Tibial nerve (tissue), 3 donors: ENCODE data around the gene FMO5.

Experiments
- POLR2A ChIP-seq, 2 donors: fragments of 450-650 bp; IDR thresholded peaks; one replicate each; pipeline ENCODE4 v1.6.1; 2017; ENCODE audit warnings: antibody characterized with exemption in 2 of 2, mild to moderate bottlenecking in 2 of 2, moderate library complexity in 2 of 2
- TF ChIP-seq, protein P1 (sequence below), 5 experiments: fragments of 200-600 bp in 3 of 5; fragments of 450-650 bp in 2 of 5; sonication (generic) in 3 of 5; IDR thresholded peaks; one replicate each; pipeline ENCODE4 v1.5.1; 2016 to 2019; ENCODE audit warnings: antibody characterized with exemption in 5 of 5, mild to moderate bottlenecking in 3 of 5, moderate library complexity in 2 of 5

DNA sequence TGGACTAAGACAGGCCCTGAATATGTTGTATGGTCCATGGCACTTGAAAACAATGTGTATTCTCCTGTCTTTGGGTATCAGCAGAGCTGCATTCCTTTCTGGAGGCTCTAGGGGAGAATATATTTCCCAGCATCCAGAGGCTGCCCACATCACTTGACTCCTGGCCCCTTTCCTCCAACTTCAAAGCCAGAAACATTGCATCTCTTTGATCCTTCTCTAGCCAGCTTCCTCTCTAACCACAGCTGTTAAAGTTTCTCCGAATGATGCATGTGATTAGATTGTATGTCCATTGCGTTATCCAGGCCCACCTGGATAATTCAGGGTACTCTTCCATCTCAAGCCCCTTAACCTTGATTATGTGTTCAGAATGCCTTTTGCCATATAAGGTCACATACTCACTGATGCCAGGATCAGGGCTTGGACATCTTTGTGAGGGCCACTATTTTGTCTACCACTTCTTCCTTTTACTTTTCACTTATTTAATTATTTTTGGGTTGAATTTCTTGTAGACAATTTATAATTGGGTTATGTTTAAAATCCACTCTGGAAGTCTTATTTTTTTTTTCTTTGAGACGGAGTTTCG, 22.6 kb upstream of the FMO5 start:
- TF ChIP-seq, protein P1, sequence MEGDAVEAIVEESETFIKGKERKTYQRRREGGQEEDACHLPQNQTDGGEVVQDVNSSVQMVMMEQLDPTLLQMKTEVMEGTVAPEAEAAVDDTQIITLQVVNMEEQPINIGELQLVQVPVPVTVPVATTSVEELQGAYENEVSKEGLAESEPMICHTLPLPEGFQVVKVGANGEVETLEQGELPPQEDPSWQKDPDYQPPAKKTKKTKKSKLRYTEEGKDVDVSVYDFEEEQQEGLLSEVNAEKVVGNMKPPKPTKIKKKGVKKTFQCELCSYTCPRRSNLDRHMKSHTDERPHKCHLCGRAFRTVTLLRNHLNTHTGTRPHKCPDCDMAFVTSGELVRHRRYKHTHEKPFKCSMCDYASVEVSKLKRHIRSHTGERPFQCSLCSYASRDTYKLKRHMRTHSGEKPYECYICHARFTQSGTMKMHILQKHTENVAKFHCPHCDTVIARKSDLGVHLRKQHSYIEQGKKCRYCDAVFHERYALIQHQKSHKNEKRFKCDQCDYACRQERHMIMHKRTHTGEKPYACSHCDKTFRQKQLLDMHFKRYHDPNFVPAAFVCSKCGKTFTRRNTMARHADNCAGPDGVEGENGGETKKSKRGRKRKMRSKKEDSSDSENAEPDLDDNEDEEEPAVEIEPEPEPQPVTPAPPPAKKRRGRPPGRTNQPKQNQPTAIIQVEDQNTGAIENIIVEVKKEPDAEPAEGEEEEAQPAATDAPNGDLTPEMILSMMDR (IDR thresholded peaks at IDR 0.05) = no peak
- TF ChIP-seq POLR2A (IDR thresholded peaks at IDR 0.05) = no peak
